Suprapubic skin (tissue), 3 donors: Measurements from ENCODE around the gene RPS3.

Source experiments
- CTCF ChIP-seq, 2 donors: fragments of 200-600 bp in 1 of 2; fragments of 450-650 bp in 1 of 2; sonication (generic) in 1 of 2; IDR thresholded peaks; one replicate each; pipeline ENCODE4 v1.5.1; 2016 to 2019; ENCODE audit warnings: antibody characterized with exemption in 2 of 2, mild to moderate bottlenecking in 1 of 2, moderate library complexity in 1 of 2
- EP300 ChIP-seq: sonication (generic); formaldehyde crosslinking; IDR thresholded peaks from one replicate; pipeline ENCODE4 v1.6.1; 2017; ENCODE audit warnings: antibody characterized with exemption
- POLR2A ChIP-seq, 2 donors: fragments of 450-650 bp; IDR thresholded peaks; one replicate each; pipeline ENCODE4 v1.6.1; 2017; ENCODE audit warnings: antibody characterized with exemption in 2 of 2, mild to moderate bottlenecking in 2 of 2, moderate library complexity in 2 of 2

- TF ChIP-seq CTCF (IDR thresholded peaks at IDR 0.05): no peak
- no peak for TF ChIP-seq EP300
- TF ChIP-seq POLR2A (IDR thresholded peaks at IDR 0.05): no peak
These were observed 10.1 kb upstream of the RPS3 start for GRCh38 chr11:75389276-75389605.
